ENCODE results near the gene TMEM258.
A peak's percentile ranks its signal among the peaks of the same experiment; 100 is the strongest.

The TMEM258 gene

DNA sequence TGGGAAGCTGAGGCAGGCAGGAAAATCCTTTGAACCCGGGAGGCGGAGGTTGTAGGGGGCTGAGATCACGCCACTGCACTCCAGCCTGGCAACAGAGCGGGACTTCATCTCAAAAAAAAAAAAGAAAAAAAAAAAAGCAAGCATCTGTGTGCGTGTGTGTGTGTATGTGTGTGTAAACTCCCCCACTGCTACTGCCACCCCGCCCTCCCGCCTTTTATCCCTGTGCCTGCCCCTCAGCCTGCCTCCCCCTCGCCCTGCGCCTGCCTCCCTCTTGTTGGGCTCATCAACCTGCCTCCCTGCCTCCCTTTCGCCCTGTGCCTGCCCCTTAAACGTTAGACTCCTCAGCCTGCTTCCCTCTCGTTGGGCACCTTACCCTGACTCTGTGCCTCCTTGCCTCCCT is 18.0 kb downstream of the TMEM258 start:
- DNase-seq: no peak

DNA sequence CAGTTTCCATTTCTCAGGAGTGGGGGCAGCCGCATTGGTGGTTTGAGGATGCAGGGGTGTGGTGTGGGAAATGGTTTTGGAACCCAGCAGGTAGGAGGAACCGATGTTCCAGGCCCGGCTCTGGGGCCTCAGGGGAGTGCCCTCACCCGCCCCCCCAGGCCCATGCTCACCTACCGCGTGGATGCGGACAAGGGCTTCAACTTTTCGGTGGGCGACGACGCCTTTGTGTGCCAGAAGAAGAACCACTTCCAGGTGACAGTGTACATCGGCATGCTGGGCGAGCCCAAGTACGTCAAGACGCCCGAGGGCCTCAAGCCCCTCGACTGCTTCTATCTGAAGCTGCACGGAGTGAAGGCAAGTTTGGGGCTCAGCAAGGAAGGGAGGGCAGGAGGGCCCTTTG is 18.6 kb downstream of the TMEM258 start:
- no peak for DNase-seq

DNA sequence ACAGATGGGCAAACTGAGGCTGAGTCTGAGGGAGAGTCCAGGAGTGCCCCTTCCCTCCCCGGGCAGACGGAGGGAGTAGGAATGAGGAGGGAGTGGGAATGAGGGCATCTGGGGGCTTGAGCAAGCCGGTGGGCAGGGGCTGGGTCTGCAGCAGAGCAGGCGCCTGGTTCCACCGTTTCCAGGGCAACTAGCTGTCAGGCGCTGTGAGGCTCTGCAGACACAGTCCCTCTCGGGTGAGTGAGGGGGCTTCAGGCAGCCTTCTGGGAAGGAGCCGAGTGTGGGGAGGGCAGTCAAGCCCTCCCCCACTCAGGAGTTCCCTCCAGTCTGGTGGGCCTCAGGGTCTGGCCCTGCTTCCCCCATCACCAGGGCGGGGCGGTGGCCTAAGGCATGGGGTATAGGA is 19.0 kb downstream of the TMEM258 start:
- no peak for DNase-seq

DNA sequence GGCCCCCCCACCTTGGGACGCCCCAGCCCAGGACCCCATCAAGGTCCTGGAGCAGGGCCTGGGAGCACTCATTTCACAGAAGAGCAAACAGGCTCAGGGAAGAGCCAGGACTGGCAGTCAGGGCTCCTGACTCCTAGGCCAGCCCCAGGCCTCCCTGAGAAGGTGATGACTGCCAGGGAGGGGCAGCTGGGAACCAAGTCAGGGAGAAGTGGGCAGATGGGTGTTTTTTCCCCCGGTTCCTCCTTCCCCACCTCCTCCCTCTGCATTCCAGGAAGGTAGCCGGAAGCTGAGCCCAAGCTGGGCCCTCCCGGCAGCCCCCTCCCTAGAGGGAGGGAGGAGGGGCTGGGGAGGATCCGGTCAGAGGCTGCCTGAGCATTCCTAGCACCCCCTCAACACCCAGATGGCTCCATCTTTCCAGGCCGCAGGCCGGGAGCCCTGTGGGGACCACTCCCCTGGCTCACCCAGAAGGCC is 20.4 kb downstream of the TMEM258 start:
- no peak for DNase-seq

DNA sequence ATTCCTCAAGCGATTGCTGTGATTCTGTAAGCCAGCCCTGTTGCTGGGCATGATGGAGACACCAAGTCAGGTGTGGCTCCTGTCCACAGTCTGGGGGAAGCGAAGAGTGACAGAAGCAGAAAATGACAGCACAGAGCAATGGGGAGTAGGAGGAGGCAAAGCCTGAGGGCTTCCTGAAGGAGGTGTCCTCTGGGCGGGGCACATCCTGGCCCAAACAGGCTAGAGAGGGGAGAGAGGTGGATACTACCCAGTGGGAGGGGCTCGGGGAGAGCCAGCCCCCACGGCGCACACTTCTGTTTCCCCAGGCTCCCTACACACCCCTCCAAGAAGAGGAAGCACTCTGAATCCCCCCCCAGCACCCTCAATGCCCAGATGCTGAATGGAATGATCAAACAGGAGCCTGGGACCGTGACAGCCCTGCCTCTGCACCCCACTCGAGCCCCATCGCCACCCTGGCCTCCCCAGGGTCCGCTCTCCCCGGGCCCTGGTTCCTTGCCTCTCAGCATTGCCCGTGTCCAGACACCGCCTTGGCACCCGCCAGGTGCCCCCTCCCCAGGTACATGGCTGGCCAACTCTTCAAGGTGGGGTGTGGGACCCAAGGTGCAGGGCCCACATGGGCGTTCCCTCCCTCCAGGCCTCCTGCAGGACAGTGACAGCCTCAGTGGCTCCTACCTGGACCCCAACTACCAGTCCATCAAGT is 21.1 kb downstream of the TMEM258 start:
- DNase-seq: no peak

DNA sequence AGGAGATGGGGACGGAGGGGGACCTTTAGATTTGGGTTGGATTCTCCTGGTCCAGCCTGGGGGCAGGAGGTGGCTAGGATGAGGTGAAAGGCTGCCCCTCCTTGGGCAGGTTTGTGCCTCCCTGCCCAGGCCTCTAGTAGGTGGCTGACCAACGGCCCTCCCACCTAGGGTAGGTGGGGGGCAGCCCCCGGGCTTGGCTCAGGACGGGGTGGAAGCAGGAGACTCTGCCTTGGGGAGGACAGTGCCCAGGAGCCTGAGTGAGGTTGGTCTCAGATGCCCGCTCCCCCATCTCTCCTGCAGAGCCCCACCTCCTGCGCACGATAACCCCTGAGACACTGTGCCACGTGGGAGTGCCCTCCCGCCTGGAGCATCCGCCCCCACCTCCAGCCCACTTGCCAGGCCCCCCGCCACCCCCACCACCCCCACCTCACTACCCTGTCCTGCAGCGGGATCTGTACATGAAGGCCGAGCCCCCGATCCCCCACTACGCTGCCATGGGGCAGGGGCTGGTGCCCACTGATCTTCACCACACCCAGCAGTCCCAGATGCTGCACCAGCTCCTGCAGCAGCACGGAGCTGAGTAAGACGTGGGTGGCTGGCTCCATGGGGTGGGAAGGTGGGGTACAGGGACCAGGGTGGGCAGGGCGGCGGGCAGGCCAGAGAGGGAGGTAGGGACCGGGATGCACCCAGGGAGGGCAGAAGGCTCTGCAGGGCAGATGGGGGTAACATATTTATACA is 22.3 kb downstream of the TMEM258 start:
- no peak for DNase-seq

DNA sequence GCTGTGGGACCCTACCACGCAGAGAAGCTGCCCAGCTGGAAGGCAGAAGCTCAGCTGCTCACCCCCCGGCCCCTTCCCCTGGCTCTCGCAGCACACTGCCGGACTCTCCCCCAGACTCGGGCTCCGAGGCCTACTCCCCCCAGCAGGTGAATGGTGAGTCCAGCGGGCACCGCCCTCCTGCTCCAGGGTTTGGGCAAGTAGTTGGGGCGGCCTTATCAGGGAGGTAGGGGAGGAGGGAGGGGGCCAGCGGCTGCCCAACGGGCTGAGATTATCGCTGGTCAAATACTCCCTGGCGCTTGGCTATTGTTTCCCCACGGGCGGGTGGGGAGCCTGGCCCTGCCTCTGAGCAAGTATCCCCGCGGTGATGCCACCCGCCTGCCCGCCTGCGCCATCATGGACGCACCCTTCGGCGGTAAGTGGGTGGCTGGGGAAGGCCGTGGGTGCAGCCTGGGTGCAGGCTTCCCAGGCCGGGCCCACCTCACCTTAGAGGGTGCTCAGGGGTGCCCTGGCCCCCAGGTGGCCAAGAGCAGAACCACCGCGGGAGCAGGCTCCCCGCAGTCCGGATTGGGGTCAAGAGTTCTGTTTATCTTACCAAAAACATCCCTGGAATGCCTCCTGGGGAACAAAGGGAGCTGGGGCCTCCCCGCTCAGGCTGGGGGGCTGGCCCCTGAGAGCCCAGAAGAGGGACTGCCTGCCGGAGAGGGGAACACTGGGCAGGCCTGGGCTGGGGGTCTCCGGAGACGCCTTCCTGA is 23.1 kb downstream of the TMEM258 start:
- no peak for DNase-seq

DNA sequence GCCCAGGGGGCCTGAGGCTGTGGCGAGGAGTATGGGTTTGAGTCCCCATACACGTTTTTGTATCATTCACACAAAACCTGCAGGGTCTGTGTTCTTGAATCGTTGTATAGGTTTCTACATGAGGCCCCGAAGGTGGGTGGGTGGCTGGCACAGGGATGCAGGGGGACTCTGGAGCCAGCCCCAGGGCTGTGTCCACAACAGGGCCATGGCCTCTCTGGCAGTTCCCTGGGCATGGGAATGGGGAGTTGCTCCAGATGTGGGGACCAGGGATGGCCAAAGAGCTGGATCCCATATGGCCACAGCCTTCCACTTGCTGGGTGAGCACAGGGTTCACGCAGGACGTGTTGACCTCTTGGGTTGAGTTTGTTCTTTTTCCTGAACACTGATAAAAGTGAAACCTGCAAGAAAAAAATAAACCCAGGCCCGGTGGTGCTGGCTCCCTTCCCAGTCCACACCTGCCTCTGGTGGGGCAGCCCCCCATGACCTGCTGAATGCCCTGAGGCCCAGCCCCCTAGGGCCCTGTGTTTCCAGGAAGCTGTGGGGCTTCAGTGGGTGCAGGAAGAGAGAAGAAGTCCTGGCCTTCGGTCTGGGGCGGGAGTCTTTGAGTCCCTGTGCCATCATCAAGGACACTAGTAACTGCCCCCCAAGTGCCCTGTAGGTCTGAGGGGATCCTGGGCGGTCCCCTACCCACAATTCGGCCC is 23.9 kb downstream of the TMEM258 start:
- no peak for DNase-seq

DNA sequence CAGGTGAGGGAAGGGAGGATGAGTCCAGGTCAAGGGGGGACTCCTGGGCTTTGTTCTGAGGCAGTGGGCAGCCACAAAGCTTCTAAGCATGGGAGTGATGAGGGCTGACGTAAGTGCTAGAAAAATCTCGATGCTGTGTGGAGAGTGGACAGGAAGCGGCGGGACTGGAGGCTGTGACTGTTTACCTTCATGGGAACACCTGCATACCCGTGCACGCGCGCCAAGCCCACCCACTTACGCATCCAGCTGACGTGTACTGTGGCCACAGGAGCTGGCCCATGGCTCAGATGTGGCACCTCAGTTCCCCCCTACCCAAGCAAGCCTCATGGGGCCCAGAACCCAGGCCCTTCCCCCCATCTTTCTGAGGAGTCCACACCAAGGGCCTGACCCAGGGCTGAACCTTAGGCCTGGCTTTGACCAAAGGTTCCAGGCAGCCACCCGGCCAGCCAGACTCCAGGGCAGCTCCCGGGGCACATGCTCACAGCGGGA is 26.0 kb downstream of the TMEM258 start:
- no peak for DNase-seq

DNA sequence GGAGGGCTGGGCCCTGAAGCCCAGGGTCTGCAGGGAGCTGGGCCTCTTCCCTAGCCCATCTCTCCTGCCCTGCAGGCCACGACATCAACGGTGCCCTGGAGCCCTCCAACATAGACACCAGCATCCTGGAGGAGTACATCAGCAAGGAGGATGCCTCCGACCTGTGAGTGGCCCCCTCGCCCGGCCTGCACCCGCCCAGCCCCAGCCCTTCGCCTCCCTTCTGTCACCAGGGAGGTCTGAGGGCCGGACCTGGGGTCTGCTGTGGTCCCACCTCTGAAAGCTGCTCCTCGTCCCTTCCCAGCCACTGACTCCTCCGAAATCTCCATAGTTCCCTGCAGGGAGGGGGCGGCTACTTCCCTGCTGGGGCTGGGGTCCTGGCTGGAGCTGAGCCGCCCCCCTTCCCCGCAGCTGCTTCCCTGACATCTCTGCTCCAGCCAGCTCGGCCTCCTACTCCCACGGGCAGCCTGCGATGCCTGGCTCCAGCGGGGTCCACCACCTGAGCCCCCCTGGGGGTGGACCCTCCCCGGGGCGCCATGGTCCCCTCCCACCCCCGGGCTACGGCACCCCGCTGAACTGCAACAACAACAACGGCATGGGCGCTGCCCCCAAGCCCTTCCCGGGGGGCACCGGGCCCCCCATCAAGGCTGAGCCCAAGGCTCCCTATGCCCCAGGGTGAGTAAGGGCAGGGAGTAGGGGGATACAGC is 26.7 kb downstream of the TMEM258 start:
- no peak for DNase-seq

DNA sequence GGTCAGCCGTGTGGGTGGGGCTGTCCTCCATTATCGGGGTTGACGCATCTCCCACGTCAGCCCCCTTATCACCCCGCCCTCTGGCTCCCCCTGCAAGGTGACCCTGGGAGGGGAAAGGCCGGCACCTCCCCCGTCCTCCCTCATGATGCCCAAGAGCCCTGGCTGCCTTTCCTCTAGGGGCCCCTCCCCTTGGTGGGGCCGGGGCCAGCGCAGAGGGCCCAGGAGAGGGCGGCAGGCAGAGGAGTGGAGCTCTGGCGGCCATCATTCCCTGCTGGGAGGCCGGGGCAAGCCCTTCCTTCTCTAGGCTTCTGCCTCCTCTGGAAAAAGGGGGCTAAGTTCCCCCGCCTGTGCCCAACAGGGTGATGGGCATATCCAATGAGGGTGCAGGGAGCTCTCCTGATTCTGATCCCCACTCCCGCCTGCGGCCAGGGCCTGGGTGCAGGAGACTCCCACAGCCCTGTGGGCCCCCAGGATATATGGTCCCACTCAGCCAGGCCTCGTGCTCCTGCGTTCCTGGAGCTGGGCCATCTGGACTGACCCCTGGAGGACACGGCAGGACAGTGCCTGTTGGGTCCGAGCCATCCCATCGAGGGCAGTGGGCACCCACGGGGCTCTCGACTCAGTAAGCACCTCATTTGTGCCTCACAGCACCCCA is 27.7 kb downstream of the TMEM258 start:
- no peak for DNase-seq

DNA sequence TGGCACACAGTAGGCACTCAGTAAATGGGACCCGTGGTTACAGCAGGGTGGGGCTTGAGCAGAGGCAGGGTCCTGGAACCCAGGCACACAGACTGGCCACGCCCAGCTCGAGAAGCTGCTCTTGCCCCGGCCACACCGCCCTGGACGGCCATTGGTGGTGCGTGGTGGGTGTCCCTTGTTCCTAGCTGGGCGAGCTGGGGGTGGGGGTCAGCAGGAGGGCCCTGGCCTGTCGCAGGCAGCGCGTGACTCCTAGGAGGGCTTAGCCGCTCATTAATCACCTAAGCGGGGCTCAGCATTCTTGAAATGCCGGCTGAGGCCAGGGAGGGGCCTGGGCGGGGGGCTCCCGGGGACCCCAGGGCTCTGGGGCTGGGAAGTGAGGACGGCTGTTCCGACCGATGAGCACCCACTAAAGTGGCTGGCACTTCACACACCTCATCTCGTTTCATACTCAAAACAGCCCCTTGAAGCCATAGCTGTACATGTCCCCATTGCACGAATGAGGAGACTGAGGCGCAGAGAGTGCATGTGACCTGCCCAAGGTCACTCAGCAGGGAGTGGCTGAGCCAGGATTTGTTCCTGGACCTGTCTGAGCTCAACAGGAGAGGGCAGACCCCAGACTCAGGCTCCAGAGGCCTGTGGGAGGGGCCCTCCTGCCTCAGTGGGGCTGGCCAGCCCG is 28.3 kb downstream of the TMEM258 start:
- no peak for DNase-seq

DNA sequence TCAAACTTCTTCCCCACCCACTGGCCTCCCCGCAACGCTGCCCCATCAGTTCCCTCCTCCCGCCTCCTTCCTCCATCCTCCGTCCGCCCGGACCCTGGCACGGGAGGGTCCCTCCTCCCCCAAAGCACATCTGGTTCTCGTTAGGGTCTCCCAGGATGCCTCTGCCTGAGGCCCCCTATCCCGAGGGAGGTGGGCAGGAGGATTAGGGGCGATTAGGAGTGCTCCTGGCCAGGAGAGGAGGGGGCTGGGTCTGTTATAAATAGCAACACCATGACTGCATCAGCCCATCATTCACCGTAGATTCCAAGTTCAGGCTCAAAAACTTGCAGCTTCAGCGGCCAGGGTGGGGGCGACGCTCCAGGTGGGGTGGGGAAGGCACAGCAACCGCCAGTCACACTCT is 29.6 kb downstream of the TMEM258 start:
- DNase-seq: no peak

DNA sequence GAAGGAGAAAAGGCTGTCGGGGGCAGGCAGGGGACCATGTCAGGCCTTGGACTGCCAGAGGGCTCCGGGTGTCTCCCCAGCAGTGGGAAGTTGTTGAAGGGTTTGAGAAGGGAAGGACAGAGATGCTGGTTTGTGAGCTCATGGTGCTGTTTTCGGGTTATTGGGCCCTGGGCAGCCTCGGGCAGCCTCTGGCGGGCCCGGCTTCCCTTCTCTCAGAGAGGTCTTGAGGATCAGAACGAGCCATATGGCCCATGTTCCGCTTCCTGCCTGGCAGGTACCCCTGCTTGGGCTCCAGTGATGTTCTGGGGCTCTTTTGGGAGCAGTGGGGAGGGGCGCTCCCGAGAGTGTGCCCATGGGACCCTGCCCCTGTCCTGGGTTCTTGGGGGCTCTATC is 30.2 kb downstream of the TMEM258 start:
- DNase-seq: no peak

DNA sequence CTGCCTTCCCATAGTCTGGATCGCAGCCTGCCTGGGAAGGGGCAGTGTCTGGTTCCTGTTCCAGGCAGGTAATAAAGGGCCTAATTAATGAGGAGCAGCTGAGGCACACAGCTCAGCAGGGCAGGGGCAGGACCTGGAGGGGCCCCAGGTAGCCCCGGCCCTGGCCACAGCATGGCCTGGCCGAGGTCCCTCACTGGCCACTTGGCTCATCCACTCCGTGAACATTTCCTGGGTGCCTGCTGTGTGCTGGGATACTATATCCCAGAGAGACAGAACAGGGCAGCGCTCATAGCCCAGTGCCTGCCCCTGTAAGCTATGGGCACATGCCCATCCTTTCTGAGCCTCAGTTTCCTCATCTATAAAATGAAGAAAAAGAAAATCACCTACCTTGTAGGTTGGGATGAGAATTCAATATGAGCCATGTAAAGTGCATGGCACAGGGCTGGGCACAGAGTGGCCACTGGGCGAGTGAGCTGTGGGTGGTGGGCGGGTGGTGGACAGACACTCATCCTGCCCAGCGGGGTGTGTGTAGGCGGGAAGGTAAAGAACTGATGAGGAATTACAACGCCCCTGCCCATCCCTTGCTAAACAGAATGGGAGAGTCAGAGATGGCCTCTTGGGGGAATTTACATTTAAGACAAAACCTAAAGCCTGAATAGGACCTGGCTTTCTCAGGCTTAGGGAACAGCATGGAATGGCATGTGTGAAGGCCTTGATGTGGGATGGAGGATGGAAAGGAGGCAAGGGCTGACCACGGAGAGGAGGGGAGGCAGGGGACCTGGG is 30.8 kb downstream of the TMEM258 start:
- DNase-seq: no peak

DNA sequence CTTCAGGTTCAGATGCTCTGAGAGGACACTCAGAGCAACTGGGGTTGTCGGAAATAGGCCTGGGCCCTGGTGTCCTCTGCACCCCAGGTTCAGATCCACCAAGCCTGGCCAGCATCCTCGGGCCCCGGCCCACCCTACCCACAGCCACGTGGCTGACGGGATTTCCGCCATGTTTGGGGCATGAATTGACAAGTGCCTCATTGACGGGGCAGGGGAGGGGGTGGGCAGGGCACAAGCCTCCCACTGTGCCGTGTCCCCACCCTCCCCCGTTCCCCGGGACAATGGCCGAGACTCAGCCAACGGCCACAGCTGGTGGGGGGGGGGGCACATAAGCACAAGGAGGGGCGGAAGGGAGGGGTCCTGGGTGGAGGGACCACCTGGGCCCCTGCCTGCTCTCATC is 31.5 kb downstream of the TMEM258 start:
- DNase-seq: no peak

DNA sequence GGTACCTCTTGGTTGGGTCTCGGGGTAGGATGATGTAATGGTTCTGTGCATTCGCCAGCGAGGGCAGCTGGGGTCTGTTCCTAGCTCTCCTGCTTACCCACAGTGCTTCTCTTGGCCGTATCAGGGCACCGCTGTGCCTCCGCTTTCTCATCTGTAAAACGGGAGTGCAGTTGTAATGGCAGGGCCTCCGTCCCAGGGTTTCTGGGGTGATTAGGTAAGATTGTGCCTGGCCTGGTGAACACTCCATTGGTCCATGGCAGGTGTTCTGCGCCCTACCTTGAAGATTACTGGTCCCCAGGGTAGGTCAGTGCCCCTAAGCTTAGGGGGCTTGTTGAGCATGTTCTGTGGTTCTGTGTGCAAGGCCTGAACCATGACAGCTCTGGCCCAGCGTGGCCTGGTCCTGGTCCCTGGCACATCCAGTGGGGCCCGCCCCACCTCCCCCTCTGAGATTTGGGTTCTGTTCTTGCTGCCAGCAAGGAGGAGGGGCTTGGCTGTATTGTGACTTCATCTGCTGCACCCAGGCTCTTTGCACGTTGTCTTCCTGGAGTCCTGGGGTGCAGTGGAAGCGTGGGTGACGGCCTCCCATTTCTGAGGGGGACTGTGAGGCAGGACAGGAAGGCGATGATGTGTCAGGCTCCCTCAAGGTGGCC is 35.1 kb downstream of the TMEM258 start:
- no peak for DNase-seq

DNA sequence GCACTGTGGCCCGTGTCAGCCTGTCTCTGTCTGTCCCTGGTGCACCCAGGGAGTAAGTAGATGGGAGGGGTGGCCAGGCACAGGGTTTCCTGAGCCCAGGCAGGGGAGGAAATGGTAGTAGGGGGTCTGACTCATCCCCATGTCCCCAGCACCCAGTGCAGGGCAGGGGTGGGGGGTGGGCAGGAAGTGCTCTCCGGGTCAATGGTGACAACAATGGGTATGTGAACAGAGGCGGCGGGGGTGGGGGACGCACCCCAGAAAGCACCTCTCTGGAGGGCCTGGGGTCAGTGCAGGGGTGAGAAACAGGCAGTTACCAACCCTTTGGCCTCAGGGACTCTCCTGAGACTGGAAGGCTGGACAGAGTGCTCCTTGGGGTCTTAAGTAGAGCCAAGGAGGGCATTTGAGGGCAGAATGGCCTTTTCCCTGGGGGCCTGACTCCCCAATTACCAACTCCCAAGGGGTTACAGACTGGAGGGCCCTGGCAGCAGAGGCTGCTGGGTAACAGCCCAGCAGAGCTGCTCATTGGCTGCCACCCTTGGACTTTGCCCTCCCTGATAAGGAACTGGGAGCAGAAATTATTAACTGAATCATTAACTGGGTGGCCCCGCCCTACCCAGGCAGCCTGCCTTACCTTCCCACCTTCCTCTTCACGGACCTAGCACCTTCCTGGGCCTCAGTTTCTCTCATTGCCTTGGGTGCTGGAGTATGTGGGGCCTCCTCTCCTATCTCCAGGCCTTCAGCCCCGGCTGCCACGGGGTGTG is 35.8 kb downstream of the TMEM258 start:
- peak; percentile 26 for DNase-seq

DNA sequence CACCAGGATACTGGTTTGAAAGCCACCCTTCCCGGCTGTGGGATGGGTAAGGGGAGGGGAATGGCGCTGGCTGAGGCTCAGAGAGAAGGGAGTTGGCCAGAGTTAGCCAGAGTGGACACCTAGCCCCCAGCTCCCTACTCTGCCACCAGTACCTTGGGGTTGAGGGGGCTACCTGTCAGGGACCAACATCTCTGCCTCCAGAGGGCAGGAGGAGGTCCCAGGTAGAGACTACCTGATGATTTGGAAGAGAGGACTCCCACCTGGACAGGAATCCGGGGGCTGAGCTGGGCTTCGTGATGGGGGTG is 36.3 kb downstream of the TMEM258 start:
- DNase-seq: no peak
